Measurements from ENCODE around the gene MAPK1IP1L. TPM values are rescaled to one million over a fixed set of nuclear protein-coding genes. Genes with fewer than 3 reads are reported as not detected.

The MAPK1IP1L gene
- total and polyA plus RNA-seq, 2 of the 13 experiments (the other 11 are each of a cell fraction or from before 2014, with no cell fraction given), result 27.8 to 68.4 TPM

GRCh38 chr14:55103005-55103640 is 51.7 kb downstream of the MAPK1IP1L start (continued):
- TF ChIP-seq SNAPC4 (CRISPR knock-in tag; IDR thresholded peaks at IDR 0.05) (peak; percentile 58; the same call in 1 of the 2 replicates), MTA3 (CRISPR knock-in tag; IDR thresholded peaks at IDR 0.05) (no peak), ZBTB43 (CRISPR knock-in tag; conservative IDR thresholded peaks at IDR 0.05) (peak; percentile 70; the same call in 1 of the 2 replicates), ZNF737 (CRISPR knock-in tag; IDR thresholded peaks at IDR 0.05; ENCODE audit: borderline replicate concordance) (no peak), TARDBP (CRISPR knock-in tag; IDR thresholded peaks at IDR 0.05) (peak; percentile 73; the same call in 1 of the 2 replicates), ZZZ3 (CRISPR knock-in tag; IDR thresholded peaks at IDR 0.05; ENCODE audit: borderline replicate concordance) (no peak), U2AF1 (optimal IDR thresholded peaks at IDR 0.05; ENCODE audit: low read depth, low read length) (no peak), ZNF337 (CRISPR knock-in tag; IDR thresholded peaks at IDR 0.05; ENCODE audit: borderline replicate concordance, low read depth) (no peak), ZBTB44 (CRISPR knock-in tag; IDR thresholded peaks at IDR 0.05) (no peak), TIGD3 (CRISPR knock-in tag; IDR thresholded peaks at IDR 0.05; ENCODE audit: borderline replicate concordance) (no peak), ZNF878 (CRISPR knock-in tag; IDR thresholded peaks at IDR 0.05) (peak; percentile 95), MNT (IDR thresholded peaks at IDR 0.05) (no peak), BRF2 (CRISPR knock-in tag; IDR thresholded peaks at IDR 0.05) (no peak), NFIC (IDR thresholded peaks at IDR 0.05; ENCODE audit: low read length) (no peak), TAF1 (CRISPR knock-in tag; IDR thresholded peaks at IDR 0.05) (peak; percentile 69), ONECUT2 (CRISPR knock-in tag; IDR thresholded peaks at IDR 0.05) (no peak), PPARG (CRISPR knock-in tag; conservative IDR thresholded peaks at IDR 0.05) (0 out of 2 replicates have a peak, but pooled peaks have one; percentile 28)

Data from HepG2 (cell line).